SK-N-SH (cell line): Measurements from ENCODE around the gene LILRB5. TPM values are rescaled to one million over a fixed set of nuclear protein-coding genes. Genes with fewer than 3 reads are reported as not detected.

Experiments used
- CTCF ChIA-PET: fragments of 300-600, 350-600 bp; formaldehyde crosslinking; extraction: SDS; loops from one replicate; lab custom pipeline; 2021; lab: Yijun Ruan, JAX
- POLR2A ChIA-PET: fragments of 350-600 bp; sonication (Branson Sonifier 250); formaldehyde crosslinking; extraction: SDS; loops from one replicate; lab custom pipeline; 2020; ENCODE audit warnings: antibody characterized with exemption, inconsistent platforms; lab: Yijun Ruan, JAX
- DNase-seq: peaks from one replicate; pipeline ENCODE4 v3.0.0; 2012
- H2AFZ ChIP-seq: fragments of 200-600 bp; sonication (generic); 2 replicates; pipeline ENCODE4 v1.8.1; 2016; ENCODE audit warnings: antibody characterized with exemption, mild to moderate bottlenecking, low read depth
- H3F3A ChIP-seq: fragments of 200-600 bp; sonication (generic); replicated peaks from 2 replicates; pipeline ENCODE3; 2016; ENCODE audit warnings: antibody characterized with exemption, mild to moderate bottlenecking; ENCODE audit not compliant: insufficient read depth
- H3K27ac ChIP-seq, 2 experiments: fragments of 200-500 bp in 1 of 2; fragments of 200-600 bp in 1 of 2; sonication (Bioruptor generic) in 1 of 2; sonication (generic), shearing (Covaris generic) in 1 of 2; 2 replicates each; pipeline versions ENCODE4 v1.5.1 to v1.6.1; 2014 to 2016; ENCODE audit warnings: low read depth in 2 of 2, inconsistent platforms in 1 of 2, low read length in 1 of 2, mild to moderate bottlenecking in 1 of 2, mixed read lengths in 1 of 2
- H3K27me3 ChIP-seq: fragments of 200-600 bp; sonication (generic), shearing (Covaris generic); 2 replicates; pipeline ENCODE4 v1.6.1; 2016; ENCODE audit warnings: mixed run types; ENCODE audit not compliant: insufficient read depth
- H3K36me3 ChIP-seq, 2 experiments: fragments of 200-500 bp in 1 of 2; fragments of 200-600 bp in 1 of 2; sonication (Bioruptor generic) in 1 of 2; sonication (generic) in 1 of 2; replicated peaks in 1 of 2; 2 replicates each; pipeline versions ENCODE3 to v1.5.1; 2014 to 2016; ENCODE audit warnings: low read length in 1 of 2, mild to moderate bottlenecking in 1 of 2; ENCODE audit not compliant: insufficient read depth in 2 of 2, control insufficient read depth in 1 of 2
- H3K4me1 ChIP-seq, 2 experiments: fragments of 200-500 bp in 1 of 2; fragments of 200-600 bp in 1 of 2; sonication (Bioruptor generic) in 1 of 2; sonication (generic), shearing (Covaris generic) in 1 of 2; 2 replicates each; pipeline versions ENCODE4 v1.5.1 to v1.6.1; 2014 to 2016; ENCODE audit warnings: low read depth in 1 of 2, low read length in 1 of 2, mixed run types in 1 of 2; ENCODE audit not compliant: insufficient read depth in 2 of 2, control insufficient read depth in 1 of 2
- H3K4me2 ChIP-seq: fragments of 200-600 bp; sonication (generic), shearing (Covaris generic); 2 replicates; pipeline ENCODE4 v1.6.1; 2017; ENCODE audit warnings: mixed run types
- H3K4me3 ChIP-seq, 2 experiments: fragments of 200-500 bp in 1 of 2; fragments of 200-600 bp in 1 of 2; sonication (Bioruptor generic) in 1 of 2; sonication (generic), shearing (Covaris generic) in 1 of 2; 2 replicates each; pipeline versions ENCODE4 v1.5.1 to v1.8.1; 2014 to 2016; ENCODE audit warnings: low read depth in 2 of 2, inconsistent platforms in 1 of 2, low read length in 1 of 2, mild to moderate bottlenecking in 1 of 2, mixed read lengths in 1 of 2, moderate library complexity in 1 of 2
- H3K79me2 ChIP-seq: fragments of 200-600 bp; sonication (generic); 2 replicates; pipeline ENCODE4 v1.8.1; 2017; ENCODE audit warnings: mild to moderate bottlenecking; ENCODE audit not compliant: insufficient read depth
- H3K9ac ChIP-seq: fragments of 200-600 bp; sonication (generic); 2 replicates; pipeline ENCODE4 v1.6.1; 2017; ENCODE audit warnings: mixed run types
- H3K9me2 ChIP-seq: fragments of 200-600 bp; sonication (generic); 2 replicates; pipeline ENCODE4 v1.6.1; 2017; ENCODE audit warnings: mixed run types
- H3K9me3 ChIP-seq: fragments of 200-600 bp; sonication (generic); 2 replicates; pipeline ENCODE4 v1.6.1; 2017; ENCODE audit warnings: mixed run types, mild to moderate bottlenecking, moderate library complexity
- H4K20me1 ChIP-seq: fragments of 200-600 bp; sonication (generic); 2 replicates; pipeline ENCODE4 v1.6.1; 2017; ENCODE audit warnings: mild to moderate bottlenecking, mixed run types; ENCODE audit not compliant: insufficient read depth
- EP300 ChIP-seq, 2 experiments: IDR thresholded peaks; 2 replicates each; pipeline versions ENCODE4 v1.4.0 to v1.6.1; 2012; ENCODE audit warnings: borderline replicate concordance in 1 of 2, low read depth in 1 of 2, low read length in 1 of 2
- FOSL2 ChIP-seq: IDR thresholded peaks from 2 replicates; pipeline ENCODE4 v1.4.0; 2012; ENCODE audit warnings: low read depth, mild to moderate bottlenecking, moderate library complexity, borderline replicate concordance
- FOXJ3 ChIP-seq: sonication (generic); formaldehyde crosslinking; IDR thresholded peaks from 2 replicates; pipeline ENCODE4 v1.5.1; 2020; ENCODE audit warnings: mild to moderate bottlenecking, missing genetic modification reagents
- FOXM1 ChIP-seq: IDR thresholded peaks from 2 replicates; pipeline ENCODE4 v1.4.0; 2012; ENCODE audit warnings: low read depth, mild to moderate bottlenecking
- GATA2 ChIP-seq: sonication (generic); formaldehyde crosslinking; IDR thresholded peaks from 2 replicates; pipeline ENCODE4 v1.5.0; 2020; ENCODE audit warnings: mild to moderate bottlenecking, missing genetic modification reagents
- MXI1 ChIP-seq: IDR thresholded peaks from 2 replicates; pipeline ENCODE4 v1.6.1; 2012; ENCODE audit warnings: mild to moderate bottlenecking, low read depth, low read length, improper control_type of control experiment
- NFIC ChIP-seq: IDR thresholded peaks from 2 replicates; pipeline ENCODE4 v1.4.0; 2012; ENCODE audit warnings: borderline replicate concordance
- NRF1 ChIP-seq: IDR thresholded peaks from 2 replicates; pipeline ENCODE4 v1.6.1; 2012; ENCODE audit warnings: low read depth, mild to moderate bottlenecking, low read length
- RCOR1 ChIP-seq: fragments of 150-350 bp; IDR thresholded peaks from 2 replicates; pipeline ENCODE4 v1.6.1; 2017; ENCODE audit warnings: antibody characterized with exemption, low read length
- RFX5 ChIP-seq: IDR thresholded peaks from 2 replicates; pipeline ENCODE4 v1.6.1; 2012; ENCODE audit warnings: mild to moderate bottlenecking, improper control_type of control experiment, low read length
- RXRA ChIP-seq: IDR thresholded peaks from 2 replicates; pipeline ENCODE4 v1.4.0; 2012; ENCODE audit warnings: low read depth, mild to moderate bottlenecking, borderline replicate concordance
- TAF1 ChIP-seq: IDR thresholded peaks from 2 replicates; pipeline ENCODE4 v1.6.1; 2012; ENCODE audit warnings: low read depth, mild to moderate bottlenecking, low read length, moderate library complexity, borderline replicate concordance
- WGBS: methylation state at CpG from one replicate; pipeline ENCODE4 v1.1.6; 2017; ENCODE audit warnings: low lambda C conversion rate; 5-methylcytosine and 5-hydroxymethylcytosine counted together
- polyA plus RNA-seq, 3 experiments: library from polyadenylated mRNA; depleted of rRNA; stranded (reverse); fragments of >200 nt; gene quantifications; 2 replicates each; pipeline ENCODE4 v1.2.3, GENCODE V29; 2012
- TF ChIP-seq, protein P1 (sequence below): IDR thresholded peaks from 2 replicates; pipeline ENCODE4; 2012
- TF ChIP-seq, protein P2 (sequence below): fragments of 150-350 bp; IDR thresholded peaks from 2 replicates; pipeline ENCODE4 v1.6.1; 2016; ENCODE audit warnings: mild to moderate bottlenecking, low read depth, low read length

Gene LILRB5
- polyA plus RNA-seq, 1 of the 3 experiments (the other 2 are of a cell fraction): not detected

GRCh38 chr19:54255105-54255775, 1.8 kb downstream of the LILRB5 start:
- H3K9me3 ChIP-seq: no peaks in the 10 kb centered on the region
- H3F3A ChIP-seq: peaks cover 2% of the 10 kb centered on the region
- no peaks in the 10 kb centered on the region for H3K9me2 ChIP-seq
- 15% methylated on average over 8 of the region's 26 CpGs for WGBS
- H3K36me3 ChIP-seq: no peaks in the 10 kb centered on the region
- H3K9ac ChIP-seq: no peak overlapping the region
- no peaks in the 10 kb centered on the region for H3K4me1 ChIP-seq
- no peak for TF ChIP-seq NRF1
- no peak for TF ChIP-seq GATA2 (CRISPR knock-in tag)
- TF ChIP-seq, all 33 proteins: peak for 0
- no peaks in the 10 kb centered on the region for H3K79me2 ChIP-seq
- no peak overlapping the region for H2AFZ ChIP-seq
- no peaks in the 10 kb centered on the region for H4K20me1 ChIP-seq
- no peak for DNase-seq
- no peak overlapping the region for H3K27ac ChIP-seq
- ChIA-PET POLR2A (no interaction called here), CTCF (interaction anchor here (1.0 kb wide), 1 partner anchor 11 kb away, joined by 3 read pairs; no protein-coding TSS in a partner anchor)
- H3K4me3 ChIP-seq: no peak overlapping the region
- H3K27me3 ChIP-seq: peaks cover 84% of the 10 kb centered on the region
- H3K4me2 ChIP-seq: no peak overlapping the region

DNA sequence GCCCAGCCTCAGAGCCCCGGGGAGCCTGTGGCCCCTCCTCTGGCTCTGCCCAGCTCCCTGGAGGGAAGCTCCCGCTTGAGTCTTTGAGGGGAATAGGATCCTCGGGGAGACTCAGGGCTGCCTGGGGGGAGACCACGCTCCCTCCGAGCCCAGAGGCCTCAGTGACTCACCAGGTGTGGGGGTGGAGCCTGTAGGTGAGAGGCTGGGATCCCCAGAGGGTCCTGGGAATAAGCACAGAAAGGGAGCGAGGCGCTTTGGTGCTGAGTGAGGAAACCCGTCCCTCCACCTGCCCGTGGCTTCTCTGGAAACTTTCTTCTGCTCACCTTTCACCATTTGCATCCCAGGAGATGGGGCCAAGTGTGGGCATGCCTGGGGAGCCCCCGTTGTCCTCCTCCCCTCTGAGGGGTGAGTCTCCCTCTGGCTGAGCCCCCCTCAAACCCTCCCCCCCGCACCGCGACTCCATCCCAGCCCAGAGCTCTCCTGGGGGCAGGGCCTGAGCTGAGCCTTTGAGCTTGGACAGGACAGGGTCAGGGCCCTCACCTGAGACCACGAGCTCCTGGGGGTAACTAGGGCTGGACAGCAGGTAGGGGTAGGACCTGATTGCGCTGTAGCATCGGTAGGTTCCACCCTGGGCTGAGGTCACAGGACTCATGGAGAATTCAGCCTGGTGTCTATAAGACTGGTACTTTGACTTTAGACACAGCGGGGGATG, 2.7 kb downstream of the LILRB5 start:
- TF ChIP-seq, protein P1, sequence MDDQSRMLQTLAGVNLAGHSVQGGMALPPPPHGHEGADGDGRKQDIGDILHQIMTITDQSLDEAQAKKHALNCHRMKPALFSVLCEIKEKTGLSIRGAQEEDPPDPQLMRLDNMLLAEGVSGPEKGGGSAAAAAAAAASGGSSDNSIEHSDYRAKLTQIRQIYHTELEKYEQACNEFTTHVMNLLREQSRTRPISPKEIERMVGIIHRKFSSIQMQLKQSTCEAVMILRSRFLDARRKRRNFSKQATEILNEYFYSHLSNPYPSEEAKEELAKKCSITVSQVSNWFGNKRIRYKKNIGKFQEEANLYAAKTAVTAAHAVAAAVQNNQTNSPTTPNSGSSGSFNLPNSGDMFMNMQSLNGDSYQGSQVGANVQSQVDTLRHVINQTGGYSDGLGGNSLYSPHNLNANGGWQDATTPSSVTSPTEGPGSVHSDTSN: no peak
- TF ChIP-seq TAF1: no peak
- no peak for TF ChIP-seq FOXM1
- TF ChIP-seq, protein P2, sequence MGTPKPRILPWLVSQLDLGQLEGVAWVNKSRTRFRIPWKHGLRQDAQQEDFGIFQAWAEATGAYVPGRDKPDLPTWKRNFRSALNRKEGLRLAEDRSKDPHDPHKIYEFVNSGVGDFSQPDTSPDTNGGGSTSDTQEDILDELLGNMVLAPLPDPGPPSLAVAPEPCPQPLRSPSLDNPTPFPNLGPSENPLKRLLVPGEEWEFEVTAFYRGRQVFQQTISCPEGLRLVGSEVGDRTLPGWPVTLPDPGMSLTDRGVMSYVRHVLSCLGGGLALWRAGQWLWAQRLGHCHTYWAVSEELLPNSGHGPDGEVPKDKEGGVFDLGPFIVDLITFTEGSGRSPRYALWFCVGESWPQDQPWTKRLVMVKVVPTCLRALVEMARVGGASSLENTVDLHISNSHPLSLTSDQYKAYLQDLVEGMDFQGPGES: no peak
- no peak for TF ChIP-seq FOSL2
- TF ChIP-seq NFIC: no peak
- TF ChIP-seq RCOR1: no peak
- TF ChIP-seq GATA2 (CRISPR knock-in tag): no peak
- TF ChIP-seq MXI1: no peak
- no peak for TF ChIP-seq RXRA
- no peak for TF ChIP-seq FOXJ3 (CRISPR knock-in tag)
- TF ChIP-seq EP300 (IDR thresholded peaks at IDR 0.05; ENCODE audit: borderline replicate concordance in 1 of 2, low read depth in 1 of 2, low read length in 1 of 2): no peak
- TF ChIP-seq RFX5: no peak
- TF ChIP-seq, all 33 proteins: peak for 0
- Histone ChIP-seq H3K4me2 (no peak overlapping the region), H4K20me1 (no peaks in the 10 kb centered on the region), H3K9me3 (no peaks in the 10 kb centered on the region), H3F3A (peaks cover 4% of the 10 kb centered on the region), H3K4me1 (no peaks in the 10 kb centered on the region), H3K79me2 (no peaks in the 10 kb centered on the region), H3K9me2 (no peaks in the 10 kb centered on the region), H3K9ac (no peak overlapping the region), H2AFZ (no peak overlapping the region), H3K27ac (no peak overlapping the region), H3K27me3 (peaks cover 83% of the 10 kb centered on the region), H3K36me3 (no peaks in the 10 kb centered on the region), H3K4me3 (no peak overlapping the region)
- no peak for DNase-seq
- ChIA-PET POLR2A (no interaction called here), CTCF (no interaction called here)
- WGBS: 7% methylated on average over 12 of the region's 17 CpGs
